Ecto neural progenitor cell (in vitro differentiated cells): Measurements from ENCODE around the gene NRSN1.
"Not testable (repeated sequence)": the region's sequence is repeated elsewhere in the genome, so short reads cannot be mapped to it uniquely, and the experiment has no call there.

ENCODE experiments used
- DNase-seq: peaks from one replicate; pipeline ENCODE4 v3.0.0-alpha.2; 2018; ENCODE audit warnings: low spot score

NRSN1 gene

DNA sequence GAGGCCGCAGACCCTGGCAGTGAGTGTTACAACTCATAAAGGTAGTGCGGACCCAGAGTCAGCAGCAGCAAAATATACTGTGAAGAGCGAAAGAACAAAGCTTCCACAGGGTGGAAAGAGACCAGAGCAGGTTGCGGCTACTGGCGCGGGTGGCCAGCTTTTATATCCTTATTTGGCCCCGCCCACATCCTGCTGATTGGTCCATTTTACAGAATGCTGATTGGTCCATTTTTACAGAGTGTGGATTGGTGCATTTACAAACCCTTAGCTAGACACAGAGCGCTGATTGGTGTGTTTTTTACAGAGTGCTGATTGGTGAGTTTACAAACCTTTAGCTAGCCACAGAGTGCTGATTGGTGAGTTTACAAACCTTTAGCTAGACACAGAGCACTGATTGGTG lies 16.7 kb downstream of the NRSN1 start:
- DNase-seq, result not testable (repeated sequence)

DNA sequence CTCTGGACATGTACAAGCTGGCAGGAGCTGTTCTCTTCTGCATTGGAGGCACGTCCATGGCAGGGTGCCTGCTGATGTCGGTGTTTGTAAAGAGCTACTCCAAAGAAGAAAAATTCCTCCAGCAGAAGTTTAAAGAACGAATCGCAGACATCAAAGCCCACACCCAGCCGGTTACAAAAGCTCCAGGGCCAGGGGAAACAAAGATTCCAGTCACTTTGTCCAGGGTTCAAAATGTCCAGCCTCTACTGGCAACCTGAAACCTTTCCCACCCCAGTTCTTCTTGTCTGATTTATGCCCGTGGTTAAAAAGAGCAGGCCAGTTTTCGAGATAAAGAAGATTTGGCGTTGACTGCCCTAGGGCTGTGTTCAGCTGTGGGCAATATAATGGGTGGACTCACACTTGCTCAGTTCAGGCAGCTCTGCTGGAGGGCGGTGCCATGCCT lies 19.7 kb downstream of the NRSN1 start:
- DNase-seq, result no peak

DNA sequence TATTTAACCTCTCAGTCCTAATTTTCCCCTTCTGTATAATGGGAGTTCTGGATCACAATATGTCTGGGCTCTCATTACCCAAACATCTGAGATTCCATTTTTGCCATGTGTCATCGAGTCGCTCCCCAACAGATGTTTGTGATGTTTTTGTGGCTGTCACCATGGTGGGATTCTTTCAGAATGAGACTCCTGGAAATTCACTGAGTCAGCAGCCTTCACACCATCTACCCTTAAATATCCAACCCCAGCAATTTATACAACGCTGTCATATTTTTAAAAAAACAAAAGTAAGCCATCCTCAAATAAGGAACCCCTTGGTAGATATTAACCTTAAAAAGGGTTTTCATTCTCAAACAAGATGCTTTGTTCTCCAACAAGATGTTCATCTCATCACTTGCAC lies 20.9 kb downstream of the NRSN1 start:
- no peak for DNase-seq

- no peak for DNase-seq
Observed at GRCh38 chr6:24147511-24148153, 21.6 kb downstream of the NRSN1 start.

DNA sequence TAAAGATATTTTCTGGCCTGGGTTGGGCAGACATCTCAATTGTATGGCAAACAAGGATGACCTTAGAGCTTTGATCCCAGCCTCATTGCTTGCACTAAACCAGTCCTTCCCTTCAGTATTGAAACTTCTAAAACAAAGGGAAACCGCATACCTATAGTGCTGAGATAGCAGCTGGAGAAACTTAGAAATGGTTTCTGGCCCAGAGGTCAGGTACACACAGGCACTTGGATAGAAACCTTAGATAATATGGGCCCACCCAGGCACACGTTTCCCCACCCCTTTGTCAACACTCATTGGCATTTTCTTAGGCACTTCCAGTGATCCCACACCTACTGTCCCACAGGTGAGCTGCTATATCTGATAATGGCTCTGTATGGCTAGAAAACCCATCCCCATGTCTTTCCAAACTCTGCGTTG lies 22.1 kb downstream of the NRSN1 start:
- no peak for DNase-seq

DNA sequence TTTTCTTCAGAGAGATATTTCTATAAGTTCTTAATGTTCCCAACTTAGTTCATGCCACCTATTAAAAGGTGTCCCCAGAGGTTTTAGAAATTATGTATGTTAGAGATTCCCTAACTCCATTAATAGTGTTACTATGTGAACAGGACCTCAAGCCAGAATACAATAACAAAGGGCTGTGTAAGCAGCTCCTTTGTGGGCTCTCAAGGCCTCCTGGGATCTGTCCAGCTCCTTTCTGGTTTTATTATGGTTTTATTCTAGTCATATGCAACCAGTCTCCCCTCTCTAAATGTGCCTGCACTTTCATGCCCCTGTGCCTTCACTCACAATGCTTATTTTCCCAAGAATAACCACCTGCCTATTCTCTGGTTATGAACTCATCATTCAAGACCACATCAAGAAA lies 22.7 kb downstream of the NRSN1 start:
- DNase-seq, result no peak

- no peak for DNase-seq
Observed at GRCh38 chr6:24149296-24149695, 23.3 kb downstream of the NRSN1 start.

DNA sequence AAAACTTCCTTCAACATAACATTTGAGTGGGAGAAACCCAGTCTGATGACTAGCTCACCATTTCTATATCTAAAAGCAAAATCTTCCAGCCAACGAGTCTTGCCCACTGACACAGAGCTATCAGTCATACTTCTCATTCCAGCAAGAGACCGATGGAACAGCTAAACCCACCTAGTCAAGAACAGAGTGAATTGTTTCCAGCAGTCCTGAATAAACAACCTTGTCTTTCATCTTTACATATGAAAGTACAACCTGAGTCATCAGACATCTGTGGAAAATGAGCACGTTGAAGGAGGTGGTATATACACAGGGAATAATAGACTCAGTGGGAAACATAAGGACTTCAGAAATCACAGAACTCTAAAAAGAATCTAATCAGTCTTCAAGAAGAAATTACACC lies 23.8 kb downstream of the NRSN1 start:
- DNase-seq, result no peak

DNA sequence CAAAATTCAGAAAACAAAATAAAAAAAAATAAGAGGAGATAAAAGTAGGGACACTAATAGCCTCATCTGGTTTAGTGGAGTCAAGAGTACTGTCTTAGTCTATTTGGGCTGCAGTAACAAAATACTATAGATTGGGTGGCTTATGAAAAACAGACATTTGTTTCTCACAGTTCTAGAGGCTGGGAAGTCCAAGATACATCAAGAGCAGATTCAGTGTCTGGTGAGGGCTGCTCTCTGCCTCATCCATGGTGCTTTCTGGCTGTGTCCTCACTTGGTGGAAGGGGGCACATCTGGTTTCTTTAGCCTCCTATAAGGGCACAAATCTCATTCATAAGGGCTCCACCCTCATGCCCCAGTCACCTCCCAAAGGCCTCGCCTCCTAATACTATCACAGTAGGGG lies 26.0 kb downstream of the NRSN1 start:
- no peak for DNase-seq

GRCh38 chr6:24154121-24154520 lies 28.1 kb downstream of the NRSN1 start:
- no peak for DNase-seq

DNA sequence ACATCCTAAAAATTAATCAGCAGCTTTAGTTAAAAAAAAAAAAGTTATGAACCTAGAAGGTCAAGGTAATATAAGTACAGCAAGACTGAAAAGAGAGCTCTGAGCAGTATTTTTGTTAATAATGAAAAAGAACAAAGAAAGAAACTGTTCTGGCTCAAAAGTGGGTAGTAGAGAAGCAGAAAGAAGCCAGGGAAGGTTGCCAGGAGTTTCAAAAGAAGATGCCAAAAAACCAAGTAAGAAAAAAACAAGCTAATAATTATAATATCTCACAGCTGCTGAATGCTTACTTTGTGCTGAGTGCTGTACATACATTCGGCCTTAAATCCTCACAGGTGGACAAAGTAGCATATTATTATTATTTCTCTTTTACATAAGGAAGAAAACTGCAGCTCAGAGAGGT lies 31.9 kb downstream of the NRSN1 start:
- DNase-seq, result no peak

GRCh38 chr6:24183584-24183983 lies 57.6 kb downstream of the NRSN1 start:
- DNase-seq, result no peak

DNA sequence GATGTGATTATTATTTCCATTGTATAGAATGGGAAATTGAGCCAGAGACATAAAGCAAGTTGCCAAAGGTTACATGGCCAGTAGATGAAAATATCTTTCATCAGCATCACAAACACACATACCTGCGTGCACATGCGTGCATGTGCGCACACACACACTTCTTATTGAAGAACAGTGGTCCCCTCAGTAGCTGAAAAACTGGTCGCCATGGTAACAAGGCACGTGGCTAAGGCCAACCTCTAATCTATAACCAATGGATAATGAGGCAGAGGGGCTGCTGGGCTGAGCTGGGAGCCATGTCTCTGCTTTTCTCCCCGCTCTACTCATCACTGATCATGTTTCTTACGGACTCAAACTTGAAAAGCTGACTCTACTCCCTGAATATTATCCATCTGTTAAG lies 60.3 kb downstream of the NRSN1 start:
- no peak for DNase-seq

GRCh38 chr6:24187965-24188577 lies 62.1 kb downstream of the NRSN1 start:
- no peak for DNase-seq

GRCh38 chr6:24188578-24189080 lies 62.6 kb downstream of the NRSN1 start:
- no peak for DNase-seq

DNA sequence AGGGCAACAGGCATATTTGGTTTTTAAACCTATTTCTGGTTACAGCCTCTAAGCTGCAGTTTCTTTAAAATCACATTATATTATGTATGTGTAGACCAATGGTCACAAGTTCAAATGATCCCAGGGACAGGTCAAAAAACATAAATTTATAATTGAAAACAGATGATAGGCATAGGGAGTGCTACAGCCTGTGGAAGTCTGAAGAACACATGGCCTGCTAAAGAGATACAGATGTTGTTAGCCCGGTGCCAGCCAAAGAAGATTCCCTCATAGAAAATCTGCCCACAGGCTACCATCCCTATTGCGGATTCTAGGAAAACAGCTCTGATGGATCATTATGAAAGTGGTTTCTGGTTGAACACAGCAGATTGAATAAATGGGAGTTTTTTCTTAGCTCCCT lies 65.3 kb downstream of the NRSN1 start:
- no peak for DNase-seq

DNA sequence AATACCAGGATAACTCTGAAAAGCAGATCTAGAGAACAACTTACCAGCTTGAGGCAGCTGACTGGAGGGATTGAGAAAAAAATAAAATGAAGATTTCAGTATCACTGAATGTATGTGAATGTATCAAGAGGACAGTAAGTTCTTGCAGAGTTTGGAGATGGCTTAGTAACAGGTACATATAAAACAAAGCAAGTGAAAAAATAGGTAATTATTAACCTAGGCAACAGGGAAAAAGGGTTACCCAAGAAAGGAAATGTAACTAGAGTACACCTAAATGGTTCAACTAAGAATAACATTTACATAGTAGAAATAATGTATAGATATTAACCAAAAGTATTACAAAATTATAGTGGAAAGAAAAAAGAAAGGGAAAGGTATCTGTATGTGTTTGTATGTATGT lies 67.3 kb downstream of the NRSN1 start:
- DNase-seq, result no peak

DNA sequence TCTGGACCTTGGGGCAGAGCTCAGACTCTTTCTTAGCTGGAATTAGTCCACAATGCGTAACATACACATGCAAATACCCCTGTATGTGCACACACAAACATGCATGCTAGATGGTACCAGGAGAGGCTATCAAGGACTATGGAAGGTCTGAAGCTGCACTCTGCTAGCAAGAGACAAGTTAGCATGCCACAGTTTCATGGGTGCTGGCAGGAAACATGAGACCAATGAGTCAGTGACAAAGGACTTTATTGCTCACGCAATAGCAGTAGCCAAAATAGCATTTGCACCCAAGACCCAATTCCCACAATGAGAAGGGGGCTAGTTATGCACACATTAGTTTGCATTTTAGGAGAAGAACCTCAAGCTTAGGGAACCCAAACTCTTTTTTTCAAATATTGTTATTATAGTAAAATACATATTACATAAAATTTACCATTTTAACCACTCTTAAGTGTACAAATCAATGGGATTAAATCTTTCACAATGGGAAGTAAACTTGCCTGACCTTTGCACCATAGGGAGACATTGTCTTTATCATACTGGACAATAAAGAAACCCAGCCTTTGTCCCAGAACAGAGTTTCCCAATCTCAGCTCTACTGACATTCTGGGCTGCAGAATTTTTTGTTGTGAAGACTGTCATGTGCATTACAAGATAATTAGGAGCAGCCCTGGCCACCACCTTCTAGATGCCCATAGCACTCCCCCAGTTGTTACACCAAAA lies 69.1 kb downstream of the NRSN1 start:
- no peak for DNase-seq

DNA sequence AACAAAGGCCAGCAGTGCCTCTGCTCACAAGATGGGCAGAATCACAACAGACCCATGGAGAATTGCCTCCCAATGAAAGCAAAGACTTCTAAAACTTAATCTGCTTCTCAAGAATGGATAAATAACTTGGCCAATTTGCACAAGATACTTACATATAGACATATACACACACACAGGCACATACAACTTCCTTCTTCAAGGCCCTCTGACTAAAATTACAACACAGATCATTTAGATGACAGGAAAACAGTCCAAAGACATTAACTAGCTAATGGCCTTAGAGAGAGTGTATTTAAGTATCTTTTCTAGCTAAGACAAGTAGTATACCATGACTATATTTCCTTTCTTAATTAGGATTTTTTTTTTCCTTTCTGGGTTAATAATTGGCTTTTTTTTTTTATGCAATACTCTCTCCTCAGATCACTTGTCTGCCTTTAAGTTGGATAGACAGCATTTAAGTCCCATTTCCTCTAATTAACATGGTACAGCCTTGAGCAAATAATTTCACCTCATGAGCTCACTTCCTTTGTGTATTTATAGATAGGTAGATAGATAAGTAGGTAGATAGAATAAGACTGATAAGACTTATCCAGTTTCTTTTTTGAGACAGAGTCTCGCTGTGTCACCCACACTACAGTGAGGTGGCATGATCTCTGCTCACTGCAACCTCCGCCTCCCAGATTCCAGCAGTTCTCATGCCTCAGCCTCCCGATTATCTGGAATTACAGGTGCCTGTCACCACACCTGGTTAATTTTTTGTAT lies 70.0 kb downstream of the NRSN1 start:
- no peak for DNase-seq
